KMS-11 (cell line): ENCODE measurements around the gene LRRC1.

ENCODE experiments used
- H2AFZ ChIP-seq: fragments of 200-600 bp; sonication (generic); 2 replicates; pipeline ENCODE4 v1.6.1; 2016; ENCODE audit warnings: antibody characterized with exemption, mixed run types, low read depth
- H3K27ac ChIP-seq: fragments of 200-600 bp; sonication (generic); 2 replicates; pipeline ENCODE4 v1.6.1; 2016; ENCODE audit warnings: mild to moderate bottlenecking, mixed run types
- H3K27me3 ChIP-seq: fragments of 200-600 bp; sonication (generic); 2 replicates; pipeline ENCODE4 v1.6.1; 2017; ENCODE audit warnings: mild to moderate bottlenecking, low read depth, mixed run types, moderate library complexity; ENCODE audit not compliant: insufficient read depth
- H3K36me3 ChIP-seq: fragments of 200-600 bp; sonication (generic); 2 replicates; pipeline ENCODE4 v1.6.1; 2017; ENCODE audit warnings: mild to moderate bottlenecking, mixed run types; ENCODE audit not compliant: insufficient read depth
- H3K4me1 ChIP-seq: fragments of 200-600 bp; sonication (generic); 2 replicates; pipeline ENCODE4 v1.6.1; 2016; ENCODE audit warnings: mild to moderate bottlenecking, low read depth, mixed run types; ENCODE audit not compliant: poor library complexity, severe bottlenecking
- H3K4me2 ChIP-seq: fragments of 200-600 bp; sonication (generic); 2 replicates; pipeline ENCODE4 v1.7.0; 2016; ENCODE audit warnings: mild to moderate bottlenecking, mixed run types
- H3K4me3 ChIP-seq: fragments of 200-600 bp; sonication (generic); IDR thresholded peaks from 2 replicates; pipeline ENCODE4 v1.6.1; 2017; ENCODE audit warnings: low read depth, low read length, mixed read lengths; ENCODE audit not compliant: insufficient read depth
- H3K79me2 ChIP-seq: fragments of 200-600 bp; sonication (generic); 2 replicates; pipeline ENCODE4 v1.6.1; 2016; ENCODE audit warnings: low read depth, mixed run types; ENCODE audit not compliant: insufficient read depth
- H3K9ac ChIP-seq: fragments of 200-600 bp; sonication (generic); 2 replicates; pipeline ENCODE4 v1.6.1; 2016; ENCODE audit warnings: mild to moderate bottlenecking, mixed run types
- H4K20me1 ChIP-seq: fragments of 200-600 bp; sonication (generic); 2 replicates; pipeline ENCODE4 v1.6.1; 2016; ENCODE audit warnings: mild to moderate bottlenecking, mixed run types; ENCODE audit not compliant: insufficient read depth
- TF ChIP-seq, protein P1 (sequence below): fragments of 200-600 bp; sonication (generic); conservative IDR thresholded peaks from 2 replicates; pipeline ENCODE4 v1.6.1; 2017; ENCODE audit warnings: low read depth, mild to moderate bottlenecking, antibody characterized with exemption, low read length, moderate library complexity, mixed read lengths

The LRRC1 gene

DNA sequence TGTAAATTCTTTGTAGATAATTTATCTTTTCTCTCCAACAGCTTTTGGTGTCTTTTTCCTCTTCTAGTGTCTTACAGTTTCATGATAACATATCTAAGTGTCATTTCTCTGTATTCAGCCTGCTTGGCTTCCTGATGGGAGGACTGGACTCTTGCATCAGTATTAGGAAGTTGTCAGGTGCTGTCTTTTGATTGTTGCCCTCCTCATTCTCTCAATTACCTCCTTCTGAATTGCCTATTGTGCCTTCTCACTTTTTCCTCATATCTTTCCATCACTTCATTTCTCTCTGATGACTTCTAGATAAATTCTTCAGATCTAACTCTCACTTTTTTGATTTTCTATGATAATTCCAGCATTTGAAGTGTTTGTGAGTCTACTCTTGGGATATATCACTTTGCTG, 162.0 kb downstream of the LRRC1 start:
- H3K27ac ChIP-seq = no peak overlapping the region
- TF ChIP-seq, protein P1, sequence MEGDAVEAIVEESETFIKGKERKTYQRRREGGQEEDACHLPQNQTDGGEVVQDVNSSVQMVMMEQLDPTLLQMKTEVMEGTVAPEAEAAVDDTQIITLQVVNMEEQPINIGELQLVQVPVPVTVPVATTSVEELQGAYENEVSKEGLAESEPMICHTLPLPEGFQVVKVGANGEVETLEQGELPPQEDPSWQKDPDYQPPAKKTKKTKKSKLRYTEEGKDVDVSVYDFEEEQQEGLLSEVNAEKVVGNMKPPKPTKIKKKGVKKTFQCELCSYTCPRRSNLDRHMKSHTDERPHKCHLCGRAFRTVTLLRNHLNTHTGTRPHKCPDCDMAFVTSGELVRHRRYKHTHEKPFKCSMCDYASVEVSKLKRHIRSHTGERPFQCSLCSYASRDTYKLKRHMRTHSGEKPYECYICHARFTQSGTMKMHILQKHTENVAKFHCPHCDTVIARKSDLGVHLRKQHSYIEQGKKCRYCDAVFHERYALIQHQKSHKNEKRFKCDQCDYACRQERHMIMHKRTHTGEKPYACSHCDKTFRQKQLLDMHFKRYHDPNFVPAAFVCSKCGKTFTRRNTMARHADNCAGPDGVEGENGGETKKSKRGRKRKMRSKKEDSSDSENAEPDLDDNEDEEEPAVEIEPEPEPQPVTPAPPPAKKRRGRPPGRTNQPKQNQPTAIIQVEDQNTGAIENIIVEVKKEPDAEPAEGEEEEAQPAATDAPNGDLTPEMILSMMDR = no peak
- no peak overlapping the region for H3K9ac ChIP-seq
- H2AFZ ChIP-seq = no peak overlapping the region
- H3K79me2 ChIP-seq = no peaks in the 10 kb centered on the region
- H3K4me3 ChIP-seq = no peak overlapping the region
- H3K4me1 ChIP-seq = peaks cover 6% of the 10 kb centered on the region
- no peak overlapping the region for H3K4me2 ChIP-seq
- no peaks in the 10 kb centered on the region for H4K20me1 ChIP-seq
- no peaks in the 10 kb centered on the region for H3K36me3 ChIP-seq
- no peaks in the 10 kb centered on the region for H3K27me3 ChIP-seq

DNA sequence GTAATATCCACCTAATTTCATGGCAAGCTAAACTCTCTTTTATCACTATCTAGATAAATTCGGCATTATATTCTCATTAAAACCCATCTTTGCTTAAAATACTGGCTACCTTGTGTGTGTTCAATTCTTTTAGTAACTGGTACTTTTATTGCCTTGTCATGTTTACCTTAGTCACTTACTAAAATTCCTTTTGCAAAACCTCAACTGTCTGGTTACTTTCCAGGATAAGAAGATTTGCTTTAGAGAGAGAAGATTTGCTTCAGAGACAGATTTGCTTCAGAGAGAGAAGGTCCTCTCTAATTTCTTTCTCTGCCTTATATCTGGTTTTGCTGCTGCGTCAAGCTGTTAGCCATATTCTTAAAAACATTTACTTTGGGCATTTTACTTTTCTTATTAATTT, 164.9 kb downstream of the LRRC1 start:
- Histone ChIP-seq H3K9ac (no peak overlapping the region), H3K36me3 (no peaks in the 10 kb centered on the region), H3K79me2 (no peaks in the 10 kb centered on the region), H2AFZ (no peak overlapping the region), H3K27me3 (no peaks in the 10 kb centered on the region), H3K27ac (no peak overlapping the region), H4K20me1 (no peaks in the 10 kb centered on the region), H3K4me3 (no peak overlapping the region), H3K4me1 (peaks cover 6% of the 10 kb centered on the region), H3K4me2 (no peak overlapping the region)
- TF ChIP-seq, protein P1 = no peak

DNA sequence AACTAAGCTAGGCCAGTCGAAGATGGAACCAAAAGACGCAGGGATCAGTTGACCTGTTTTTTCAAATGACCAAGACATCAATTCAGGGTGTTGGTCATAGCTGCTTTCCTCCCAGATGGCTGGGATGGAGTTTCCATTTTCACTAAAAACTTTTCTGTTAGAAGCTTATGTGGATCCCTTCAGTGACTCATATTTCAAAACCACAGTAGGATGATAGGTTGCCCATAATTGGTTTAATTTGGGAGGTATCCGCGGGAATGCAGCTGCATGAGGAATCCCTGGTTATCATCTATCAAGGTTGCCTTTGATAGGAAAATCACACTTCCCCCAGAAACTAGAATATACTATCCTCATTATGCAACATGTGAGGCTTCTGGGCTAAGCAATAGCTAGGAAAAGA, 165.5 kb downstream of the LRRC1 start:
- Histone ChIP-seq H4K20me1 (no peaks in the 10 kb centered on the region), H3K4me2 (no peak overlapping the region), H3K9ac (no peak overlapping the region), H3K4me3 (no peak overlapping the region), H2AFZ (no peak overlapping the region), H3K79me2 (no peaks in the 10 kb centered on the region), H3K27ac (no peak overlapping the region), H3K4me1 (peaks cover 6% of the 10 kb centered on the region), H3K27me3 (no peaks in the 10 kb centered on the region), H3K36me3 (no peaks in the 10 kb centered on the region)
- TF ChIP-seq, protein P1 = no peak

DNA sequence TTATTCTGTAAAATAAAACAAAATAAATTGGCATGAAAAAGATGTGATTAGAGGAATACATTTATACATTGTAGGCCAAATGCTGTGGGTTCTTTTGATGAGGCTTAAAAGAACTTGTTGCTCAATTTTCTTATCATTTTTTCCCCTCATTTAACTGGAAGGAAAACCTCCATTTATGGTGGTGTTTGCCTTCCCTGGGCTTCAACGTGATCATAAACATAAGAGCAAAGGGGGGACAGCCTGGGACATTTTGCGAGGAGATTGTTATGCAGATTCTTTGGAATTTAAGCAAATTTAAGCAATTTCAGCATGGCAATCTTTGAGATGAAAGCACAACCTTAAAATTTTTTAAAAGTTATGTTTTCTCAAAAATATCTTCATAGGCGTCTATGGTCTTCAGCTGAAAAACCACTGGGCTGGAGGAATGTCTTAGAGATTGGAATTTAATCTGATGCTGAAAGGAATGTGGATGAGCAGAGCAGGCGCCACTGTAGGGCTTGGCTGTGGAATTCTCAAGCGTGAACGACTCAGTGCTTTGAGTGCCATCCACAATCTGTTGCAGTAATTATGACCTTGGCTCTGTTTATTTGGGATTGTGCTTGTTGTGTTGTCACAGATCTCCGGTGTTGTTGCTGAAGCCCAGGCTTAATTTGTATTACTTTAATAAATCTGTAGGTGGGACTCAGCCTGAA, 167.0 kb downstream of the LRRC1 start:
- no peak overlapping the region for H3K4me2 ChIP-seq
- H3K4me1 ChIP-seq = no peaks in the 10 kb centered on the region
- H3K9ac ChIP-seq = no peak overlapping the region
- H3K36me3 ChIP-seq = no peaks in the 10 kb centered on the region
- no peak overlapping the region for H3K4me3 ChIP-seq
- TF ChIP-seq, protein P1 = no peak
- no peaks in the 10 kb centered on the region for H3K27me3 ChIP-seq
- H3K27ac ChIP-seq = no peak overlapping the region
- H2AFZ ChIP-seq = no peak overlapping the region
- H3K79me2 ChIP-seq = no peaks in the 10 kb centered on the region
- H4K20me1 ChIP-seq = no peaks in the 10 kb centered on the region
